Lung (tissue), 12 donors: Measurements from ENCODE around the gene SERINC3. TPM values are rescaled to one million over a fixed set of nuclear protein-coding genes. Genes with fewer than 3 reads are reported as not detected.

Experiments used
- ATAC-seq: fragments of 200-7000 bp; cut with Tn5 transposase; one replicate; pipeline ENCODE4 v1.9.1; 2020; ENCODE audit warnings: moderate number of reproducible peaks; ENCODE audit not compliant: insufficient read depth, low FRiP score
- DNase-seq, 3 donors: peaks; one replicate each; pipeline ENCODE4 v3.0.0-alpha.2; 2013 to 2017
- H3K27ac ChIP-seq, 2 donors: one replicate each; pipeline ENCODE4 v1.5.1; 2013; ENCODE audit warnings: mild to moderate bottlenecking in 2 of 2, moderate library complexity in 2 of 2, control low read depth in 1 of 2, inconsistent platforms in 1 of 2, low read depth in 1 of 2, low read length in 1 of 2
- H3K27me3 ChIP-seq, 3 donors: one replicate each; pipeline ENCODE4 v1.5.1; 2013; ENCODE audit warnings: low read length in 2 of 3; ENCODE audit not compliant: control insufficient read depth in 3 of 3, insufficient read depth in 3 of 3
- H3K36me3 ChIP-seq, 4 donors: one replicate each; pipeline ENCODE4 v1.5.1; 2013; ENCODE audit warnings: low read length in 4 of 4, mild to moderate bottlenecking in 1 of 4, moderate library complexity in 1 of 4; ENCODE audit not compliant: control insufficient read depth in 4 of 4, insufficient read depth in 4 of 4
- H3K4me1 ChIP-seq, 5 donors: one replicate each; pipeline ENCODE4 v1.5.1; 2013; ENCODE audit warnings: low read length in 5 of 5, mild to moderate bottlenecking in 2 of 5, moderate library complexity in 1 of 5; ENCODE audit not compliant: control insufficient read depth in 5 of 5, insufficient read depth in 5 of 5
- H3K4me3 ChIP-seq: one replicate; pipeline ENCODE4 v1.5.1; 2013; ENCODE audit warnings: mild to moderate bottlenecking, control low read depth, moderate library complexity
- H3K9ac ChIP-seq, 2 donors: one replicate each; pipeline ENCODE4 v1.5.1; 2013; ENCODE audit warnings: low read length in 2 of 2, control low read depth in 1 of 2; ENCODE audit not compliant: insufficient read depth in 1 of 2
- H3K9me3 ChIP-seq, 4 donors: one replicate each; pipeline ENCODE4 v1.5.1; 2013; ENCODE audit warnings: low read length in 3 of 4, mild to moderate bottlenecking in 1 of 4, moderate library complexity in 1 of 4; ENCODE audit not compliant: control insufficient read depth in 4 of 4, insufficient read depth in 3 of 4
- CTCF ChIP-seq: IDR thresholded peaks from 2 replicates; pipeline ENCODE4 v1.5.1; 2012; ENCODE audit warnings: mild to moderate bottlenecking; ENCODE audit errors: control extremely low read depth, extremely low read depth
- WGBS, 2 donors: extraction: QIAGEN DNeasy Blood & Tissue Kit; methylation state at CpG; one replicate each; pipeline ENCODE4 v1.1.7; 2013; 5-methylcytosine and 5-hydroxymethylcytosine counted together
- polyA plus RNA-seq, 2 donors: library from polyadenylated mRNA; stranded (reverse); fragments of 200-250 nt; gene quantifications; one replicate each; pipeline ENCODE4 v1.2.1, GENCODE V29; 2013
- total RNA-seq, 2 donors: library from RNA; depleted of rRNA in 1 of 2; stranded (reverse); fragments of >200 nt in 1 of 2; gene quantifications; one replicate each; pipeline ENCODE4 v1.2.1, GENCODE V29; 2014 to 2021
- donor health status: control.
- donor health status: control.
- donor health status: Bipolar disorder and iron deficiency.
- donor health status: healthy.
- donor health status: DM: yes; HTN: yes; CAD: no.

Gene SERINC3
- total and polyA plus RNA-seq, 4 donors, result 36.7 to 83.9 (median 76.3) TPM

DNA sequence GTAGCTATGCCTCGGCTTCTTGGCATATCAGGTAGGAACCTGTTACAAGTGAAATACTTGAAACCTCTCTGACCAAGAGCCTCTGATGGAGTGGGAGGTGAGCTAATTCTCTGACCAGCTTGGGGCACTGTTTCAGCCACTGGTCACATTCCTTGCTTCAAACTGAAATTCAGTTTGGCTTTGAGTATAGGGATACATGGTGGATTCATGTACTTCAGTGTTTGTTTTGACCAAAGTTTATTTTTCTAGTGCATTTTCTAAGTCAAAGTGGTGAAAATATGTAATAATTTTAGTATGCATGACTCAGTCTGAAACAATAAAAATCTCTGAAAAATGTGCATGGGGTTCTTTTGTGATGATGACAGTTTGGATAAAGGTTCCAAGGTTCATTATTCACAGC, 27.6 kb downstream of the SERINC3 start:
- no peak for TF ChIP-seq CTCF
- H3K4me1 ChIP-seq, result peaks cover 0 to 20% (median 0%) of the 10 kb centered on the region in 5 donors
- no peak overlapping the region for H3K9ac ChIP-seq
- peaks cover 26 to 50% (median 38%) of the 10 kb centered on the region in 4 donors for H3K36me3 ChIP-seq
- peak overlapping the region in 1 of 2 donors; percentile 46 for H3K27ac ChIP-seq
- no peaks in the 10 kb centered on the region for H3K27me3 ChIP-seq
- ATAC-seq (peak; percentile 50), DNase-seq (no peak)
- WGBS, 2 donors, result 72 to 88% methylated on average over 1 of the region's 1 CpG
- no peaks in the 10 kb centered on the region for H3K9me3 ChIP-seq
- no peak overlapping the region for H3K4me3 ChIP-seq

- Histone ChIP-seq H3K4me1 (peaks cover 0 to 15% (median 0%) of the 10 kb centered on the region in 5 donors), H3K9me3 (no peaks in the 10 kb centered on the region), H3K4me3 (no peak overlapping the region), H3K36me3 (peaks cover 24 to 46% (median 39%) of the 10 kb centered on the region in 4 donors), H3K9ac (no peak overlapping the region), H3K27me3 (no peaks in the 10 kb centered on the region), H3K27ac (peak overlapping the region; percentile 4 to 18)
- ATAC-seq, result no peak
- WGBS, 2 donors, result 78 to 88% methylated on average over 5 of the region's 5 CpGs
- TF ChIP-seq CTCF, result no peak
- DNase-seq, result no peak
Measured at GRCh38 chr20:44491635-44492395, 30.1 kb downstream of the SERINC3 start.

DNA sequence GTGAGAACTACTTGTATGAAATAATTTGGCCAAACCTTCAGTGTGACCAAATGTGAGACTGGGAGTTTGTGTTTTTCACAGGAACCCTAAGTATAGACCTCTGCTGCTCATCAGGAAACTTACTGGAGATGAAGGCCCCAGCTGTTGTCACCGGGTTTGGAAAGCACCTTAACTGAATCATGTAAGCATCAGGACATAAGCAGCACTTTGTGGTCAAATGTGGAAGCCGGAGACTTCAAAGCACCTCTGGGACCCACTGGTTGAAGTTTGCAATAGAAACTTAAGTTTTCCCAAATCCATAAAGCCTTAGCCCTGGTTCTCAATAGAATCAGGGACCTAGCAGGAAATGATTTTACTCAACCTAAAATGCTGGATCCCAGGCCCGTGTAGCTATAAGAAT, 31.9 kb downstream of the SERINC3 start:
- WGBS, 2 donors, result 89 to 90% methylated on average over 3 of the region's 3 CpGs
- H3K27ac ChIP-seq, result peak overlapping the region in 1 of 2 donors; percentile 12
- peaks cover 0 to 1% (median 0%) of the 10 kb centered on the region in 5 donors for H3K4me1 ChIP-seq
- no peaks in the 10 kb centered on the region for H3K9me3 ChIP-seq
- peaks cover 23 to 41% (median 32%) of the 10 kb centered on the region in 4 donors for H3K36me3 ChIP-seq
- no peak overlapping the region for H3K4me3 ChIP-seq
- ATAC-seq (no peak), DNase-seq (no peak)
- TF ChIP-seq CTCF, result no peak
- H3K27me3 ChIP-seq, result no peaks in the 10 kb centered on the region
- no peak overlapping the region for H3K9ac ChIP-seq
